ENCODE data around the gene FRMD1.

Gene FRMD1

GRCh38 chr6:168029459-168030217 lies 49.4 kb downstream of the FRMD1 start:
- no peaks in the 10 kb centered on the region for H3K27me3 ChIP-seq (ENCODE audit: control insufficient read depth in 1 of 2, insufficient read depth in 2 of 2, low read length in 2 of 2)
- no peaks in the 10 kb centered on the region for H3K36me3 ChIP-seq (ENCODE audit: control insufficient read depth in 1 of 2, insufficient read depth in 2 of 2, low read length in 2 of 2)
- H3K27ac ChIP-seq (ENCODE audit: low read depth, low read length), result no peak overlapping the region
- H3K9ac ChIP-seq (ENCODE audit: low read depth in 1 of 2, low read length in 2 of 2), result no peak overlapping the region
- no peak overlapping the region for H3K4me3 ChIP-seq (ENCODE audit: low read depth in 1 of 2, low read length in 2 of 2)
- H3K9me3 ChIP-seq (ENCODE audit: control insufficient read depth in 1 of 2, low read length in 2 of 2), result no peaks in the 10 kb centered on the region
- H3K4me1 ChIP-seq (ENCODE audit: control insufficient read depth in 1 of 2, insufficient read depth in 2 of 2, low read length in 2 of 2), result peaks cover 0 to 4% of the 10 kb centered on the region in 2 donors

DNA sequence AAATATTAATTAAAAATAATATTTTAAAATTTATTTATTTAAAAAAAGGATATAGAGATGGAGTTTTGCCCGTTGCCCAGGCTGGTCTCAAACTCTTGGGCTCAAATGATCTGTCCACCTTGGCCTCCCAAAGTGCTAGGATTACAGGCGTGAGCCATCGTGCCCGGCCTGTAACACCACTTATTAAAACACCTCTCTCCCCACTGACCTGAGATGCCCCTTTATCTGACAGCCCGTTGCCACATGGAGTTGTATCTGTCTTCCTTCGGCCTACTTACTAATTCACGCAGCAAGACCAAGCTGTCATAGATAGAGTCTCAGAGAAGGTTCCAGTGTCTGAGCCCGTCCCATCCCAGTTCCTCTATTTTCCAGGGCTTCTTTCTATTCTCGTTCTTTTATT lies 50.8 kb downstream of the FRMD1 start:
- H3K9ac ChIP-seq (ENCODE audit: low read depth in 1 of 2, low read length in 2 of 2), result no peak overlapping the region
- no peak overlapping the region for H3K27ac ChIP-seq (ENCODE audit: low read depth, low read length)
- H3K4me3 ChIP-seq (ENCODE audit: low read depth in 1 of 2, low read length in 2 of 2), result no peak overlapping the region
- peaks cover 0 to 4% of the 10 kb centered on the region in 2 donors for H3K4me1 ChIP-seq (ENCODE audit: control insufficient read depth in 1 of 2, insufficient read depth in 2 of 2, low read length in 2 of 2)
- no peaks in the 10 kb centered on the region for H3K36me3 ChIP-seq (ENCODE audit: control insufficient read depth in 1 of 2, insufficient read depth in 2 of 2, low read length in 2 of 2)
- no peaks in the 10 kb centered on the region for H3K27me3 ChIP-seq (ENCODE audit: control insufficient read depth in 1 of 2, insufficient read depth in 2 of 2, low read length in 2 of 2)
- no peaks in the 10 kb centered on the region for H3K9me3 ChIP-seq (ENCODE audit: control insufficient read depth in 1 of 2, low read length in 2 of 2)

- H3K4me1 ChIP-seq (ENCODE audit: control insufficient read depth in 1 of 2, insufficient read depth in 2 of 2, low read length in 2 of 2), result peaks cover 0 to 2% of the 10 kb centered on the region in 2 donors
- H3K9ac ChIP-seq (ENCODE audit: low read depth in 1 of 2, low read length in 2 of 2), result no peak overlapping the region
- no peak overlapping the region for H3K27ac ChIP-seq (ENCODE audit: low read depth, low read length)
- H3K4me3 ChIP-seq (ENCODE audit: low read depth in 1 of 2, low read length in 2 of 2), result no peak overlapping the region
- no peaks in the 10 kb centered on the region for H3K9me3 ChIP-seq (ENCODE audit: control insufficient read depth in 1 of 2, low read length in 2 of 2)
- no peaks in the 10 kb centered on the region for H3K36me3 ChIP-seq (ENCODE audit: control insufficient read depth in 1 of 2, insufficient read depth in 2 of 2, low read length in 2 of 2)
- H3K27me3 ChIP-seq (ENCODE audit: control insufficient read depth in 1 of 2, insufficient read depth in 2 of 2, low read length in 2 of 2), result no peaks in the 10 kb centered on the region
Observed at GRCh38 chr6:168027521-168027920, 51.5 kb downstream of the FRMD1 start.

DNA sequence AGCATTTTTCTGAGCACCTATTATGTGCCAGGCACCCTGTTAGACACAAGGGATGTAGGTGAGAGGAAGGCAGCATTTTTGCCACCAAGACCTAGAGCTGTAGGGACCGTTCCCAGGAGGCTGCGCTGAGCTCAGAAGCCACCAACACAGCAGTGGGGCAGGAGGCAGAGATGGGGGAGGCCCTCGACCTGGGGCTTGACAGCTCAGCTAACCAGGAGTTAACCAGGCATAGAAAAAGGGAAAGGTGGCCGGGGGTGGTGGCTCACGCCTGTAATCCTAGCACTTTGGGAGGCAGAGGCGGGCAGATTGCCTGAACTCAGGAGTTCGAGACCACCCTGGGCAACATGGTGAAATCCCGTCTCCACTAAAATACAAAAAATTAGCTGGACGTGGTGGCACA lies 52.1 kb downstream of the FRMD1 start:
- Histone ChIP-seq H3K27ac (ENCODE audit: low read depth, low read length) (no peak overlapping the region), H3K9me3 (ENCODE audit: control insufficient read depth in 1 of 2, low read length in 2 of 2) (no peaks in the 10 kb centered on the region), H3K4me3 (ENCODE audit: low read depth in 1 of 2, low read length in 2 of 2) (no peak overlapping the region), H3K4me1 (ENCODE audit: control insufficient read depth in 1 of 2, insufficient read depth in 2 of 2, low read length in 2 of 2) (no peaks in the 10 kb centered on the region), H3K27me3 (ENCODE audit: control insufficient read depth in 1 of 2, insufficient read depth in 2 of 2, low read length in 2 of 2) (no peaks in the 10 kb centered on the region), H3K9ac (ENCODE audit: low read depth in 1 of 2, low read length in 2 of 2) (no peak overlapping the region), H3K36me3 (ENCODE audit: control insufficient read depth in 1 of 2, insufficient read depth in 2 of 2, low read length in 2 of 2) (no peaks in the 10 kb centered on the region)

DNA sequence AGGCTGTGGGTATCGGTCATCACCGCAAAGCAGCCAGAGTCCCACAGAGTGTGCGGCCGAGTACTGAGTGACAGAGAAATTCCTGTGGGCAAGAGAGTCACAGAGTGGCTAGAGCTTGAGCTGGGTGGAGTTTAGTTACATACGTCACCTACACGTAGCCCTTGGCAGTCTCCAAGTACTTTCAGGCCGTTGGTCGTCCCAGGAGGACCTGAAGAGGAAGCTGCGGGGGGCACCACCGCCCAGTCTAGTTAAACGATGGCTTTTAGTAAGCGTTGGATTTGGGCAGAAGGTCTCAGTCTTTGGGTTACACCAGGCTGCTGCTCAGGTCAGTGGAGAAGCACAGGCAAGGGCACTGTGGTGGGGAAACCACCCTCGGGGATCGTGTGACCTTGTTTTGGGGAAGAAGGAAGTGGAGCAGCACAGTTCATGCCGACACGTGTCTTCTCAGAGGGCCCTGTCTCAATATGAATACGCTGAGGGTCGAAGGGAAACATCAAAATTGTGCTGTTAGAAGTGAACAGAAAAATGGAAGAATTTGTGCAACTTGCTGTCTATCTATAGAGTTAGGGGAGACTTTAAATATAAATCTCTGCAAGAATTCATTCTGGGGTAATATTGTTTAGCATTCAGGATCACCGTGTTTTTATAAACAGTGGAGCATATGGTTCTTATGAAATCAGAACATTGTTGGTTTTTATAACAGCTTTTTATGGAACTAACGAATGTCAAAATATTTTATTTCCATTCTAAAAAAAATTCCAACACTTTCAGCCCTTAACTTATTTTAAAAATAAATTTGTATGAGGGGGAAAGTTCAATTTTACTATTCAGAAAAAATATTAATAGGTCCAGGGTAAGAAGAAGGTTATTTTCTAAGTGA lies 52.9 kb downstream of the FRMD1 start:
- Histone ChIP-seq H3K4me1 (ENCODE audit: control insufficient read depth in 1 of 2, insufficient read depth in 2 of 2, low read length in 2 of 2) (no peaks in the 10 kb centered on the region), H3K9ac (ENCODE audit: low read depth in 1 of 2, low read length in 2 of 2) (no peak overlapping the region), H3K36me3 (ENCODE audit: control insufficient read depth in 1 of 2, insufficient read depth in 2 of 2, low read length in 2 of 2) (no peaks in the 10 kb centered on the region), H3K9me3 (ENCODE audit: control insufficient read depth in 1 of 2, low read length in 2 of 2) (no peaks in the 10 kb centered on the region), H3K4me3 (ENCODE audit: low read depth in 1 of 2, low read length in 2 of 2) (no peak overlapping the region), H3K27ac (ENCODE audit: low read depth, low read length) (no peak overlapping the region), H3K27me3 (ENCODE audit: control insufficient read depth in 1 of 2, insufficient read depth in 2 of 2, low read length in 2 of 2) (no peaks in the 10 kb centered on the region)

DNA sequence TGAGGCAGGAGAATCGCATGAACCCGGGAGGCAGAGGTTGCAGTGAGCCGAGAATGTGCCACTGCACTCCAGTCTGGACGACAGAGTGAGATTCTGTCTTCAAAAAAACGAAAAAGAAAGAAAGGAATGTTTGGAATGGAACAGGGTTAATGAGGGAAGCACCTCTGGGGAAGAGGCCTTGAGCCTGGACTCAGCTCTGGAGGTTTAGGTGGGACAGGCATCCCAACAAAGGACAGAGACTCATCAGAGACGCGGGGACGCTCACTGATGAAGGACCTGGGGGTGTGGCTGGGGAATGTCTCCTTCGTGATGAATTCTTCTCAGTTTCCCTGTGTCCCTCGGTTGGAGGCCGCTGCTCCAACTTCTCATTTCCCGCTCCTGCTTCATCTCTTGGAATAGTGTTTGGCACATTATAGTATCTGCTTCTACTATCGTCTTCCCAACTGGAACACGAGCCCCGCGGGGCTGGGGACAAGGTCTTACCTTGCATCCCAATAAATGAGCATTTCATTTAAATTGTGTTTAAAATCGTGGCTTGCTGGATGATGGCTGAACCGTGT lies 54.0 kb downstream of the FRMD1 start:
- Histone ChIP-seq H3K9me3 (ENCODE audit: control insufficient read depth in 1 of 2, low read length in 2 of 2) (no peaks in the 10 kb centered on the region), H3K9ac (ENCODE audit: low read depth in 1 of 2, low read length in 2 of 2) (no peak overlapping the region), H3K4me3 (ENCODE audit: low read depth in 1 of 2, low read length in 2 of 2) (no peak overlapping the region), H3K27me3 (ENCODE audit: control insufficient read depth in 1 of 2, insufficient read depth in 2 of 2, low read length in 2 of 2) (no peaks in the 10 kb centered on the region), H3K36me3 (ENCODE audit: control insufficient read depth in 1 of 2, insufficient read depth in 2 of 2, low read length in 2 of 2) (no peaks in the 10 kb centered on the region), H3K27ac (ENCODE audit: low read depth, low read length) (no peak overlapping the region), H3K4me1 (ENCODE audit: control insufficient read depth in 1 of 2, insufficient read depth in 2 of 2, low read length in 2 of 2) (no peaks in the 10 kb centered on the region)

- no peak overlapping the region for H3K27ac ChIP-seq (ENCODE audit: low read depth, low read length)
- no peaks in the 10 kb centered on the region for H3K36me3 ChIP-seq (ENCODE audit: control insufficient read depth in 1 of 2, insufficient read depth in 2 of 2, low read length in 2 of 2)
- H3K27me3 ChIP-seq (ENCODE audit: control insufficient read depth in 1 of 2, insufficient read depth in 2 of 2, low read length in 2 of 2), result no peaks in the 10 kb centered on the region
- no peaks in the 10 kb centered on the region for H3K9me3 ChIP-seq (ENCODE audit: control insufficient read depth in 1 of 2, low read length in 2 of 2)
- no peaks in the 10 kb centered on the region for H3K4me1 ChIP-seq (ENCODE audit: control insufficient read depth in 1 of 2, insufficient read depth in 2 of 2, low read length in 2 of 2)
- H3K4me3 ChIP-seq (ENCODE audit: low read depth in 1 of 2, low read length in 2 of 2), result no peak overlapping the region
- H3K9ac ChIP-seq (ENCODE audit: low read depth in 1 of 2, low read length in 2 of 2), result no peak overlapping the region
Observed at GRCh38 chr6:168022488-168023321, 56.3 kb downstream of the FRMD1 start.

DNA sequence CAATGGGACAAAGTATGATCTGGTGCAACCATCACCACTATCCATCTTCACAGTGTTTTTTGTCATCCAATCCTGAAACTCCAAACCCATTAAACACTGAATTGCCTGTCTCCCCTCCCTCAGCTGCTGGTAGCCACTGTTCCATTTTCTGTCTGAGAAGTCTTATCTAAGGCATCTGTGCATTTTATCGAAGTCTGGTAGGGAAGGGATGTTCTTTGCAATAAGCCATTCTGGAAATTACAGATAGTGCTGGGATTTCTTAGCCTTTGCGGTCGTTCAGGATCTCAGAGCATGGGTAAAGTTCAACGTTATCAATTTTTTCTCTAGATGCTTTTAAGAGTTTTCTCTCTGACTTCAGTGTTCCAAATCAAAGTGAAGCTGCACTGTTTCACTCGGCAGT lies 57.4 kb downstream of the FRMD1 start:
- no peak overlapping the region for H3K4me3 ChIP-seq (ENCODE audit: low read depth in 1 of 2, low read length in 2 of 2)
- H3K27me3 ChIP-seq (ENCODE audit: control insufficient read depth in 1 of 2, insufficient read depth in 2 of 2, low read length in 2 of 2), result no peaks in the 10 kb centered on the region
- H3K9ac ChIP-seq (ENCODE audit: low read depth in 1 of 2, low read length in 2 of 2), result no peak overlapping the region
- H3K36me3 ChIP-seq (ENCODE audit: control insufficient read depth in 1 of 2, insufficient read depth in 2 of 2, low read length in 2 of 2), result no peaks in the 10 kb centered on the region
- no peaks in the 10 kb centered on the region for H3K4me1 ChIP-seq (ENCODE audit: control insufficient read depth in 1 of 2, insufficient read depth in 2 of 2, low read length in 2 of 2)
- no peak overlapping the region for H3K27ac ChIP-seq (ENCODE audit: low read depth, low read length)
- H3K9me3 ChIP-seq (ENCODE audit: control insufficient read depth in 1 of 2, low read length in 2 of 2), result no peaks in the 10 kb centered on the region

DNA sequence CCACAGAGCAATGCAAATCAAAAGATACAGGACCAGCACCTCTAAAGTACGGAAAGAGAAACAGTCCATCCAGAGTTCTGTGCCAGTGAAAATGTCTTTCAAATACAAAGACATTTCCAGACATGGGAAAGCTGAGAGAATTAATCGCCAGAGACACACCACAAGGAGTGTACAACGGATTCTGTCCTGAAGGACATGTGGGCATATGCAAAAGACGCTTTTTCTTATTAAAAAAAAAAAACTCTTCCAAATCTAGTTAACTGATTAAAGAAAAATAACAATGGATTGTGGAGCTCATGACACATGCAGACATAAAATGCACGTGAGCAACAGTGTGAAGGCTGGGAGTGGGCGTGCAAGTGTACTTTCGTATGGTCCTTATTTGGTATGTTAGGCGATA lies 58.8 kb downstream of the FRMD1 start:
- H3K27me3 ChIP-seq (ENCODE audit: control insufficient read depth in 1 of 2, insufficient read depth in 2 of 2, low read length in 2 of 2), result no peaks in the 10 kb centered on the region
- H3K9ac ChIP-seq (ENCODE audit: low read depth in 1 of 2, low read length in 2 of 2), result no peak overlapping the region
- no peaks in the 10 kb centered on the region for H3K36me3 ChIP-seq (ENCODE audit: control insufficient read depth in 1 of 2, insufficient read depth in 2 of 2, low read length in 2 of 2)
- no peak overlapping the region for H3K27ac ChIP-seq (ENCODE audit: low read depth, low read length)
- H3K4me3 ChIP-seq (ENCODE audit: low read depth in 1 of 2, low read length in 2 of 2), result no peak overlapping the region
- no peaks in the 10 kb centered on the region for H3K4me1 ChIP-seq (ENCODE audit: control insufficient read depth in 1 of 2, insufficient read depth in 2 of 2, low read length in 2 of 2)
- H3K9me3 ChIP-seq (ENCODE audit: control insufficient read depth in 1 of 2, low read length in 2 of 2), result no peaks in the 10 kb centered on the region

All from duodenal mucosa (tissue), 2 donors.